Measurements from ENCODE around the gene UBAP1L. TPM values are rescaled to one million over a fixed set of nuclear protein-coding genes. Genes with fewer than 3 reads are reported as not detected.

The UBAP1L gene
- total RNA-seq, 1 donor from 2014 or later, result 1.8 TPM

DNA sequence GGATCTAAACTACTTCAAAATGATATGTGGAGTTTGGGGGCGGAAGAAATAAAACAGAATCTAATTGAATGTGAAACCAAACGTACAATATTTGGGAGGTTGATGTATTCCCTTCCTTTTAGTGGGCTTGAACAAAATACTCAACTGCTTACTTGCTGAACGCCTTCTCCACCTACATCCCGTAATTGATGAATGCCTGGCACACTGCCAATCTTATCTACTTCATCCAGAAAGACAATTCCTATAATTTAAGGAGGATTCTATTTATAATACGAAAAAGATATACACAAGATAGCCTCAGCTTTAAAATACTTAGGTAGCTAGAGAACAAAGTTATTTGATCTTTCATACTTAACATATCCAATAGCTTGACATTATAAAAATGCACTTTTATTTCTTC is 41.7 kb upstream of the UBAP1L start:
- no peaks in the 10 kb centered on the region for H3K9me3 Mint-ChIP-seq (ENCODE audit: unreplicated experiment)
- Histone ChIP-seq H3K4me2 (ENCODE audit: low read length) (no peak overlapping the region), H3K27me3 (ENCODE audit: insufficient read depth, low read length) (no peaks in the 10 kb centered on the region), H3K9me3 (ENCODE audit: insufficient read depth, low read depth, low read length) (no peaks in the 10 kb centered on the region), H3K4me1 (ENCODE audit: insufficient read depth, low read length) (no peaks in the 10 kb centered on the region), H3K79me2 (ENCODE audit: insufficient read depth, low read length) (peaks cover under 1% of the 10 kb centered on the region), H3K27ac (ENCODE audit: low read depth, low read length) (no peak overlapping the region), H2AFZ (ENCODE audit: low read depth, low read length) (no peak overlapping the region), H3K9ac (ENCODE audit: low read length) (no peak overlapping the region), H3K36me3 (ENCODE audit: insufficient read depth, low read length) (peaks cover 45% of the 10 kb centered on the region), H3K4me3 (ENCODE audit: insufficient read depth, low read depth, low read length) (no peak overlapping the region), H4K20me1 (ENCODE audit: insufficient read depth, low read length) (peaks cover 4% of the 10 kb centered on the region)
- no peaks in the 10 kb centered on the region for H3K4me1 Mint-ChIP-seq (ENCODE audit: low read depth, unreplicated experiment)
- FAIRE-seq, result no peak
- peaks cover 6% of the 10 kb centered on the region for H3K36me3 Mint-ChIP-seq (ENCODE audit: low read depth, unreplicated experiment)
- TF ChIP-seq, protein P1, sequence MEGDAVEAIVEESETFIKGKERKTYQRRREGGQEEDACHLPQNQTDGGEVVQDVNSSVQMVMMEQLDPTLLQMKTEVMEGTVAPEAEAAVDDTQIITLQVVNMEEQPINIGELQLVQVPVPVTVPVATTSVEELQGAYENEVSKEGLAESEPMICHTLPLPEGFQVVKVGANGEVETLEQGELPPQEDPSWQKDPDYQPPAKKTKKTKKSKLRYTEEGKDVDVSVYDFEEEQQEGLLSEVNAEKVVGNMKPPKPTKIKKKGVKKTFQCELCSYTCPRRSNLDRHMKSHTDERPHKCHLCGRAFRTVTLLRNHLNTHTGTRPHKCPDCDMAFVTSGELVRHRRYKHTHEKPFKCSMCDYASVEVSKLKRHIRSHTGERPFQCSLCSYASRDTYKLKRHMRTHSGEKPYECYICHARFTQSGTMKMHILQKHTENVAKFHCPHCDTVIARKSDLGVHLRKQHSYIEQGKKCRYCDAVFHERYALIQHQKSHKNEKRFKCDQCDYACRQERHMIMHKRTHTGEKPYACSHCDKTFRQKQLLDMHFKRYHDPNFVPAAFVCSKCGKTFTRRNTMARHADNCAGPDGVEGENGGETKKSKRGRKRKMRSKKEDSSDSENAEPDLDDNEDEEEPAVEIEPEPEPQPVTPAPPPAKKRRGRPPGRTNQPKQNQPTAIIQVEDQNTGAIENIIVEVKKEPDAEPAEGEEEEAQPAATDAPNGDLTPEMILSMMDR (IDR thresholded peaks at IDR 0.05; ENCODE audit: insufficient read depth, low read depth, low read length), result no peak
- no peak for TF ChIP-seq EZH2 (IDR thresholded peaks at IDR 0.05; ENCODE audit: insufficient read depth, low read length)
- DNase-seq (ENCODE audit: low read depth), result no peak
- no peak overlapping the region for H3K4me3 Mint-ChIP-seq (ENCODE audit: unreplicated experiment)
- H3K27ac Mint-ChIP-seq (ENCODE audit: unreplicated experiment), result no peak overlapping the region
- no peaks in the 10 kb centered on the region for H3K27me3 Mint-ChIP-seq (ENCODE audit: low read depth, unreplicated experiment)

DNA sequence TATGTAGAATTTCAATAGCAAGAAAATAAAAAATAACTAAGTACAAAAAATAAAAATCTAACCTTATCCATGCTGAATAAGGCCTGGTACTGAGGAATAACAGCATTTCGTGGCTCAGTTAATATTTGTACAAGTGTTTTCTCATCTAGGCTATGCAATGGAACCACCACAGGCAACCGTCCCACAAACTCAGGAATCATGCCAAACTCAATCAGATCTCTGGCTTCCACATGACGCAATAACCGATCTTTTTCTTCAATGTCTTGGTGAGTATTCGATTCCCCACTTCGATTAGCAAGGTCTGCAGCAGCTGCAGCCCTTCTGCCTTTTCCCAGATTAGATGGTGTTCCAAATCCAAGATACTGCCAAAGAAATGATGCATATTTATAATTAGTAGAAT is 39.7 kb upstream of the UBAP1L start:
- Histone ChIP-seq H2AFZ (ENCODE audit: low read depth, low read length) (no peak overlapping the region), H3K36me3 (ENCODE audit: insufficient read depth, low read length) (peaks cover 47% of the 10 kb centered on the region), H3K27ac (ENCODE audit: low read depth, low read length) (no peak overlapping the region), H3K9ac (ENCODE audit: low read length) (no peak overlapping the region), H3K4me2 (ENCODE audit: low read length) (no peak overlapping the region), H3K79me2 (ENCODE audit: insufficient read depth, low read length) (no peaks in the 10 kb centered on the region), H3K4me3 (ENCODE audit: insufficient read depth, low read depth, low read length) (no peak overlapping the region), H3K27me3 (ENCODE audit: insufficient read depth, low read length) (no peaks in the 10 kb centered on the region), H3K9me3 (ENCODE audit: insufficient read depth, low read depth, low read length) (no peaks in the 10 kb centered on the region), H4K20me1 (ENCODE audit: insufficient read depth, low read length) (no peaks in the 10 kb centered on the region), H3K4me1 (ENCODE audit: insufficient read depth, low read length) (no peaks in the 10 kb centered on the region)
- Mint-ChIP-seq H3K4me3 (ENCODE audit: unreplicated experiment) (no peak overlapping the region), H3K27ac (ENCODE audit: unreplicated experiment) (no peak overlapping the region), H3K27me3 (ENCODE audit: low read depth, unreplicated experiment) (no peaks in the 10 kb centered on the region), H3K9me3 (ENCODE audit: unreplicated experiment) (no peaks in the 10 kb centered on the region), H3K36me3 (ENCODE audit: low read depth, unreplicated experiment) (peaks cover 6% of the 10 kb centered on the region), H3K4me1 (ENCODE audit: low read depth, unreplicated experiment) (no peaks in the 10 kb centered on the region)
- FAIRE-seq (no peak), DNase-seq (ENCODE audit: low read depth) (no peak)
- TF ChIP-seq, protein P1 (IDR thresholded peaks at IDR 0.05; ENCODE audit: insufficient read depth, low read depth, low read length), result no peak
- TF ChIP-seq EZH2 (IDR thresholded peaks at IDR 0.05; ENCODE audit: insufficient read depth, low read length), result no peak

DNA sequence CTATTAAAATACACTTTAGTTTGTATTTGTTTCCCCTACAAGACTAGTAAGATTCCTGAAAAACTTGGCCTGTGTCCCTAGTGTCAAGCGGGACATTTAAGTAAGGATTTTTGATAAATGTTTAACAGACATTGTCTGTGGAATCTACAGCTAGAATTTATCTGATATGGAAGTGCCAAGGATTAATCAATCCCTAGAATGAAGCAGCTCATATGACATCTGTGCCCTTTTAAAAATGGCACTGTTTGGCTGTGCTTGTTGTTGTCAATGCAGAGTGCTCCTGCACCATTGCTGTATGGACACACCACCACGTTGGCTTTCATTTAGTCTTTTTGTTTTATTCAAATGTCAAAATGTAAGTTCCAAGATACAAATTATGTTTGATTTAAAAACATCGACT is 32.9 kb upstream of the UBAP1L start:
- no peak overlapping the region for H2AFZ ChIP-seq (ENCODE audit: low read depth, low read length)
- Mint-ChIP-seq H3K9me3 (ENCODE audit: unreplicated experiment) (no peaks in the 10 kb centered on the region), H3K27ac (ENCODE audit: unreplicated experiment) (no peak overlapping the region), H3K36me3 (ENCODE audit: low read depth, unreplicated experiment) (no peaks in the 10 kb centered on the region), H3K4me3 (ENCODE audit: unreplicated experiment) (no peak overlapping the region), H3K4me1 (ENCODE audit: low read depth, unreplicated experiment) (no peaks in the 10 kb centered on the region), H3K27me3 (ENCODE audit: low read depth, unreplicated experiment) (no peaks in the 10 kb centered on the region)
- peaks cover 13% of the 10 kb centered on the region for H3K36me3 ChIP-seq (ENCODE audit: insufficient read depth, low read length)
- no peaks in the 10 kb centered on the region for H4K20me1 ChIP-seq (ENCODE audit: insufficient read depth, low read length)
- no peaks in the 10 kb centered on the region for H3K9me3 ChIP-seq (ENCODE audit: insufficient read depth, low read depth, low read length)
- no peaks in the 10 kb centered on the region for H3K79me2 ChIP-seq (ENCODE audit: insufficient read depth, low read length)
- no peak overlapping the region for H3K9ac ChIP-seq (ENCODE audit: low read length)
- no peak overlapping the region for H3K4me3 ChIP-seq (ENCODE audit: insufficient read depth, low read depth, low read length)
- H3K4me2 ChIP-seq (ENCODE audit: low read length), result no peak overlapping the region
- no peak overlapping the region for H3K27ac ChIP-seq (ENCODE audit: low read depth, low read length)
- TF ChIP-seq EZH2 (IDR thresholded peaks at IDR 0.05; ENCODE audit: insufficient read depth, low read length), result no peak
- TF ChIP-seq, protein P1 (IDR thresholded peaks at IDR 0.05; ENCODE audit: insufficient read depth, low read depth, low read length), result no peak
- H3K27me3 ChIP-seq (ENCODE audit: insufficient read depth, low read length), result no peaks in the 10 kb centered on the region
- DNase-seq (ENCODE audit: low read depth), result no peak
- H3K4me1 ChIP-seq (ENCODE audit: insufficient read depth, low read length), result no peaks in the 10 kb centered on the region
- no peak for FAIRE-seq

Data from astrocyte (in vitro differentiated cells and primary cell).